PFSK-1 (cell line): ENCODE measurements around the gene KLF5.

ENCODE experiments used
- FOXP2 ChIP-seq: optimal IDR thresholded peaks from 2 replicates; pipeline ENCODE3; 2011; ENCODE audit warnings: borderline replicate concordance, control low read depth, inconsistent platforms; ENCODE audit not compliant: insufficient read depth; ENCODE audit errors: extremely low read length, extremely low read depth
- POLR2AphosphoS5 ChIP-seq: IDR thresholded peaks from 2 replicates; pipeline ENCODE4 v1.6.1; 2012; ENCODE audit warnings: low read depth, mild to moderate bottlenecking, control low read depth, low read length, moderate library complexity
- REST ChIP-seq, 2 experiments: IDR thresholded peaks; 2 replicates each; pipeline versions ENCODE4 v1.6.1 to v1.8.0; 2011 to 2012; ENCODE audit warnings: low read depth in 2 of 2, low read length in 2 of 2, control low read depth in 1 of 2, inconsistent platforms in 1 of 2, mild to moderate bottlenecking in 1 of 2, moderate library complexity in 1 of 2; ENCODE audit not compliant: insufficient read depth in 1 of 2
- SIN3A ChIP-seq: IDR thresholded peaks from 2 replicates; pipeline ENCODE4 v1.6.1; 2012; ENCODE audit warnings: mild to moderate bottlenecking, low read length, moderate library complexity, borderline replicate concordance; ENCODE audit not compliant: insufficient read depth
- TAF1 ChIP-seq: IDR thresholded peaks from 2 replicates; pipeline ENCODE4 v1.6.1; 2012; ENCODE audit warnings: low read length, control low read depth, borderline replicate concordance; ENCODE audit not compliant: insufficient read depth

The KLF5 gene

GRCh38 chr13:73040484-73040883, 18.3 kb upstream of the KLF5 start:
- no peak for TF ChIP-seq TAF1
- TF ChIP-seq POLR2AphosphoS5, result no peak
- TF ChIP-seq FOXP2, result no peak
- no peak for TF ChIP-seq REST (IDR thresholded peaks at IDR 0.05; ENCODE audit: insufficient read depth in 1 of 2, low read depth in 2 of 2, low read length in 2 of 2)
- no peak for TF ChIP-seq SIN3A

- TF ChIP-seq SIN3A, result no peak
- TF ChIP-seq TAF1, result no peak
- TF ChIP-seq FOXP2, result no peak
- TF ChIP-seq REST (IDR thresholded peaks at IDR 0.05; ENCODE audit: insufficient read depth in 1 of 2, low read depth in 2 of 2, low read length in 2 of 2), result no peak
- no peak for TF ChIP-seq POLR2AphosphoS5
These were observed 17.7 kb upstream of the KLF5 start for GRCh38 chr13:73040968-73041596.

- no peak for TF ChIP-seq FOXP2
- no peak for TF ChIP-seq SIN3A
- TF ChIP-seq POLR2AphosphoS5, result no peak
- no peak for TF ChIP-seq REST (IDR thresholded peaks at IDR 0.05; ENCODE audit: insufficient read depth in 1 of 2, low read depth in 2 of 2, low read length in 2 of 2)
- no peak for TF ChIP-seq TAF1
These were observed 13.8 kb upstream of the KLF5 start for GRCh38 chr13:73045031-73045430.

DNA sequence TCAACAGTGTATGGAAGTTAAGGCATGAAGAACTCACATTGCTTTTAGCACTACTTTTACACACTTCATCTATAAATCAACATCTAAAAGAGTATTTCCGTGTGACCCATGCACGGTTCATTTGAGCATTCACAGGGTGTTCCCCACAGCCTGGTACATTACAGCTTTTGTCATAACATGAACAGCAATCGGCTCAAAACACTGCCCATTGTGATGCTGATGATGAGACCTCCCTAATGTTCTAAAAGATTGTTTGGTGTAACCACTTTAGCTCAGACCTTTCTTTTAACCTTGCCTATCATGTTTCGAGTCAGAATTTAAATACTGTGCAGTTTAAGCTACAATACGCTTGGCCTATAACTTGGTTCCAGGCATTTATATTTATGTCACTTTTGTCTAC, 4.1 kb upstream of the KLF5 start:
- TF ChIP-seq TAF1 (no peak), POLR2AphosphoS5 (no peak), SIN3A (no peak), REST (IDR thresholded peaks at IDR 0.05; ENCODE audit: insufficient read depth in 1 of 2, low read depth in 2 of 2, low read length in 2 of 2) (no peak), FOXP2 (no peak)
